ENCODE data around the gene ACTR6.

The ACTR6 gene

DNA sequence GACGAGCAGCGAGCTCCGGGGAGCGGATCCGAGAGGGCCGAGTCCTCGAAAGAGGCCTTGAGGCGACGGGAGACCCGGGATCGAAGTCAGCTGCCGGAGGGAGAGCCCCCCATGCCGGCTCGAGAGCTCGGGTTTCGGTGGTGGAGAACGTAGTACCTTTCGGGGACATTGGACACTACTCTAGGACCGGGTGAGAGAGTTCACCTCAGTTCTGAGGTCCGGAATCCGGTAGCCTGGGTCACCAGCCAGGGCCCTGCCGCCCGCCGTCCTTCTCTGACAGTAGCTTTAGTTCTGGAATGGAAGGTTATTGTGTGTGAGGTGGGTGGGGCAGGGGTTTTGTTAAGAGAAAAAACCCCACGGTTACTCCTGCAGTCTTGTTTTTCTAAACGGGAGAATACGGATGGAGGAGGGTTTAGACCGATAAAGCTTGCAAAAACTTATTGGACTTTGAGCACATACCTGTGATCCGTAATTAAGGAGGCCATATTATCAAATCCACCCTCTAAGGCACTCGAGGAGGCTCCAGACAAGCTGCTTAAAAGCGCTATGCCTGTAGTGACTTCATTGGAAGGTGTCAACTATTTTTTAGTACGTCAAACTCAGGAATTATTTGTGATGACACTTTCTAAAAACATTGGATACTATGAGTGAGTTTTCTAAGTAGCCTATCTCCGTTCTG is 67.1 kb downstream of the ACTR6 start:
- peak overlapping the region; percentile 89 for H3K4me3 ChIP-seq (ENCODE audit: low read depth, low read length)
- H3K27me3 ChIP-seq (ENCODE audit: control insufficient read depth, insufficient read depth, low read length), result no peaks in the 10 kb centered on the region
- peak overlapping the region; percentile 68 for H3K9ac ChIP-seq
- H3K9me3 ChIP-seq (ENCODE audit: control insufficient read depth, low read length), result no peaks in the 10 kb centered on the region
- H3K27ac ChIP-seq, result peak overlapping the region; percentile 86
- H3K79me2 ChIP-seq, result peaks cover 20% of the 10 kb centered on the region
- no peaks in the 10 kb centered on the region for H3K36me3 ChIP-seq (ENCODE audit: control insufficient read depth, insufficient read depth, low read length)
- TF ChIP-seq, protein P1, sequence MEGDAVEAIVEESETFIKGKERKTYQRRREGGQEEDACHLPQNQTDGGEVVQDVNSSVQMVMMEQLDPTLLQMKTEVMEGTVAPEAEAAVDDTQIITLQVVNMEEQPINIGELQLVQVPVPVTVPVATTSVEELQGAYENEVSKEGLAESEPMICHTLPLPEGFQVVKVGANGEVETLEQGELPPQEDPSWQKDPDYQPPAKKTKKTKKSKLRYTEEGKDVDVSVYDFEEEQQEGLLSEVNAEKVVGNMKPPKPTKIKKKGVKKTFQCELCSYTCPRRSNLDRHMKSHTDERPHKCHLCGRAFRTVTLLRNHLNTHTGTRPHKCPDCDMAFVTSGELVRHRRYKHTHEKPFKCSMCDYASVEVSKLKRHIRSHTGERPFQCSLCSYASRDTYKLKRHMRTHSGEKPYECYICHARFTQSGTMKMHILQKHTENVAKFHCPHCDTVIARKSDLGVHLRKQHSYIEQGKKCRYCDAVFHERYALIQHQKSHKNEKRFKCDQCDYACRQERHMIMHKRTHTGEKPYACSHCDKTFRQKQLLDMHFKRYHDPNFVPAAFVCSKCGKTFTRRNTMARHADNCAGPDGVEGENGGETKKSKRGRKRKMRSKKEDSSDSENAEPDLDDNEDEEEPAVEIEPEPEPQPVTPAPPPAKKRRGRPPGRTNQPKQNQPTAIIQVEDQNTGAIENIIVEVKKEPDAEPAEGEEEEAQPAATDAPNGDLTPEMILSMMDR (IDR thresholded peaks at IDR 0.05), result no peak
- peak overlapping the region; percentile 87 for H3K4me2 ChIP-seq (ENCODE audit: low read length)
- H2AFZ ChIP-seq, result peak overlapping the region; percentile 91
- H3K4me1 ChIP-seq, result peaks cover 10% of the 10 kb centered on the region

DNA sequence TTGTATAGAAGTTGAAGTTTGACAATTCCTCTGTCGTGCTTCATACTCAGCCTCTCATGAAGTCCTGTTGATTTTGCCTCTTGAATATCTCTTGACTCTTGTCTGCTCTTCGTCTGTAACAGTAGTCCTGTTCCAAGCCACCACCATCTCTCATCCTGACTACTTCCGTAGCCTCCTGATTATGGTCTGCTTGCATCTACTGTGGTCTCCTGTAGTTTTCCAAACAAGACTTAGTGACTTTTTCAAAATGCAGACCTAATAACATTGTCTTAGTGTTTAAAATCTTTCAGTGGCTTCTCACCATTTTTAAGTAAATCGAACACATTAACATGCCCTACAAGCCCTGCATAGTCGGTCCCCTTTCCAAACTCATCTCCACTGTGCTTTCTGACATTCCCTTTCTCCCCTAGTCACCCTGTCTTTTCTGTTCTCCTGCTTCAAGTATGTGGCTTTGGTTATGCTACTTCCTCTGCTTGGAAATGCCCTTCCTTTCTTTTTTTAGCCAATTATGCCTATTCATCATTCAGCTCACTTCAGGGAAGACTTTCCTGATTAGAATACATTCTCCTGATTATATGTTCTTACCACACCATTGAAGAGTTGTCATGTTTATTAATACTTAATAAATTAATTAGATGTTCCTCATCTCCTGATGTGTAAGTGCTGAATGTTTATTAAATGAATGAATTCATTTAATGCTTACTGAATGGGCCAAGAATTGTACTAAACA is 68.4 kb downstream of the ACTR6 start:
- Histone ChIP-seq H2AFZ (no peak overlapping the region), H3K27me3 (ENCODE audit: control insufficient read depth, insufficient read depth, low read length) (no peaks in the 10 kb centered on the region), H3K9ac (no peak overlapping the region), H3K79me2 (peaks cover 30% of the 10 kb centered on the region), H3K9me3 (ENCODE audit: control insufficient read depth, low read length) (no peaks in the 10 kb centered on the region), H3K4me3 (ENCODE audit: low read depth, low read length) (peak overlapping the region; percentile 89), H3K4me2 (ENCODE audit: low read length) (peak overlapping the region; percentile 87), H3K36me3 (ENCODE audit: control insufficient read depth, insufficient read depth, low read length) (no peaks in the 10 kb centered on the region), H3K27ac (no peak overlapping the region), H3K4me1 (peaks cover 10% of the 10 kb centered on the region)
- TF ChIP-seq, protein P1 (IDR thresholded peaks at IDR 0.05), result no peak

DNA sequence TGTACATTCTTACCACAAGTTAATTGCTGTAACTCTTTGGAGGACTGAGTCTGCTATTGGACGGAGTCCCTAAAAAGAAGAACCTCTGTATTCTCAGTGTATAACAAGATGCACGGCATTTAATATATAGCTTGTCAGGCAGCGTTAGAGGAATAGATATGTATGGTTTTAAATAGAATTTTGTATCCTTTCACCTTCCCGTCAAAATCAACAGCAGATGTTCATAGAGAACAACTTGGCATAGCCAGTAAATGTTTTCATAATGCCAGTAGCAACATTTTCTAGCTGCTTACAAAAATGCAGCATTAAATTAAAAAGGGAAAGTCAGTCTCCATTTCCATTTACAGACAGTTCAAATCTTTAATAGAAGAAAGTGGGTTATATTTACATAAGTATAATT is 73.2 kb downstream of the ACTR6 start:
- no peak overlapping the region for H3K27ac ChIP-seq
- no peaks in the 10 kb centered on the region for H3K9me3 ChIP-seq (ENCODE audit: control insufficient read depth, low read length)
- H3K4me2 ChIP-seq (ENCODE audit: low read length), result no peak overlapping the region
- no peak overlapping the region for H2AFZ ChIP-seq
- no peak overlapping the region for H3K4me3 ChIP-seq (ENCODE audit: low read depth, low read length)
- TF ChIP-seq, protein P1 (IDR thresholded peaks at IDR 0.05), result no peak
- peaks cover 55% of the 10 kb centered on the region for H3K79me2 ChIP-seq
- no peaks in the 10 kb centered on the region for H3K36me3 ChIP-seq (ENCODE audit: control insufficient read depth, insufficient read depth, low read length)
- H3K9ac ChIP-seq, result no peak overlapping the region
- no peaks in the 10 kb centered on the region for H3K27me3 ChIP-seq (ENCODE audit: control insufficient read depth, insufficient read depth, low read length)
- peaks cover 10% of the 10 kb centered on the region for H3K4me1 ChIP-seq
